DOHH2 (cell line): Measurements from ENCODE around the gene B4GALNT1.

ENCODE experiments used
- EZH2phosphoT487 ChIP-seq: fragments of 200-600 bp; sonication (generic); IDR thresholded peaks from 2 replicates; pipeline ENCODE4 v1.6.1; 2017; ENCODE audit warnings: borderline replicate concordance, mild to moderate bottlenecking, antibody characterized with exemption, low read length, moderate library complexity, mixed read lengths
- TF ChIP-seq, protein P1 (sequence below): fragments of 200-600 bp; sonication (generic); IDR thresholded peaks from one replicate; pipeline ENCODE4 v1.5.1; 2014; ENCODE audit warnings: antibody characterized with exemption, mild to moderate bottlenecking, low read depth, low read length; ENCODE audit not compliant: poor library complexity, severe bottlenecking

DNA sequence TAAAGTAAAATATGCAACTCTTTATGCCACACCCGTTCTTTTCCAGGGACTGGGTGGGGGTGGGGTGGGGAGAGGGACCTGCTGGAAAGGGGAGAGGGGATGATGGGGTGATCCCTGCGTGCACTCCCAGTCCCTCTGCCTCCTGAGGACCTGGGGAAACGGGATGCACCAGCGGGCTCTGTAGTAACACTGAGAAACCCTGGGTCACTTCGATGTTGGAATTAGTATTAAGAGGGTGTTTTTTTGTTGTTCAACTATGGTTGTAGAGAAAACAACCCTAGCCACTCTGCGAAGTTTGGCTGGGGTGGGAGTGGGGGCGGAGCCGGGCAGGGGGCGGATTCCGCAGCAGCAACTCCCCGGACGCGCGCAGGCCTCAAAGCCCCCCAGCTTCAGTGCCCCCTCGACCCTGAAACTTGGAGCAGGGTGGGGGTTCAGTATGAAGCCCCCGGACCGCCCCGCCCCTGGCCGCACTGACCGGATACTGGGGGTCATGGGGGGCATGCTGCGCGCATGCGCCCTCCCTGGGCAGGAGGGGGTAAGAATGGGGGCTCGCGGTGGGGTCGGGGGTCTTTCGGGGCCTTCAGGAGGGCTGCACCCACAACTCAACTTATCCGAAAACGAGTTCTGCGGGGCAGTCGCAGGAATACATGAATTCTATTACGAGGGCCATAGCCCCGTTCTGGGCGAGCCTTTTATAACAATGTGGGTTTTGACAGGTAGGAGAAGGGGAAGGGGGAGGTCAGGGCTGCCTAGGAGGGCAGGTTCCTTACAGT lies 23.0 kb downstream of the B4GALNT1 start:
- TF ChIP-seq, protein P1, sequence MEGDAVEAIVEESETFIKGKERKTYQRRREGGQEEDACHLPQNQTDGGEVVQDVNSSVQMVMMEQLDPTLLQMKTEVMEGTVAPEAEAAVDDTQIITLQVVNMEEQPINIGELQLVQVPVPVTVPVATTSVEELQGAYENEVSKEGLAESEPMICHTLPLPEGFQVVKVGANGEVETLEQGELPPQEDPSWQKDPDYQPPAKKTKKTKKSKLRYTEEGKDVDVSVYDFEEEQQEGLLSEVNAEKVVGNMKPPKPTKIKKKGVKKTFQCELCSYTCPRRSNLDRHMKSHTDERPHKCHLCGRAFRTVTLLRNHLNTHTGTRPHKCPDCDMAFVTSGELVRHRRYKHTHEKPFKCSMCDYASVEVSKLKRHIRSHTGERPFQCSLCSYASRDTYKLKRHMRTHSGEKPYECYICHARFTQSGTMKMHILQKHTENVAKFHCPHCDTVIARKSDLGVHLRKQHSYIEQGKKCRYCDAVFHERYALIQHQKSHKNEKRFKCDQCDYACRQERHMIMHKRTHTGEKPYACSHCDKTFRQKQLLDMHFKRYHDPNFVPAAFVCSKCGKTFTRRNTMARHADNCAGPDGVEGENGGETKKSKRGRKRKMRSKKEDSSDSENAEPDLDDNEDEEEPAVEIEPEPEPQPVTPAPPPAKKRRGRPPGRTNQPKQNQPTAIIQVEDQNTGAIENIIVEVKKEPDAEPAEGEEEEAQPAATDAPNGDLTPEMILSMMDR = no peak
- no peak for TF ChIP-seq EZH2phosphoT487
